Neural cell (in vitro differentiated cells): ENCODE data around the gene UTY.

Source experiments
- CTCF ChIP-seq: fragments of 450-650 bp; IDR thresholded peaks from 2 replicates; pipeline ENCODE4 v1.5.1; 2014; ENCODE audit warnings: antibody characterized with exemption, mild to moderate bottlenecking, moderate library complexity; ENCODE audit not compliant: poor library complexity, severe bottlenecking
- EP300 ChIP-seq: fragments of 450-650 bp; conservative IDR thresholded peaks from 2 replicates; pipeline ENCODE4 v1.6.1; 2014; ENCODE audit warnings: antibody characterized with exemption, mild to moderate bottlenecking, moderate library complexity; ENCODE audit not compliant: poor library complexity, severe bottlenecking
- EZH2 ChIP-seq: fragments of 200-600, 300-800 bp; shearing (Covaris generic), sonication (generic); IDR thresholded peaks from 2 replicates; pipeline ENCODE4 v1.6.1; 2014; ENCODE audit warnings: antibody characterized with exemption, low read length, borderline replicate concordance, mild to moderate bottlenecking; ENCODE audit not compliant: insufficient read depth, poor library complexity, severe bottlenecking
- REST ChIP-seq: IDR thresholded peaks from 2 replicates; pipeline ENCODE4 v1.6.1; 2012; ENCODE audit warnings: borderline replicate concordance
- SMC3 ChIP-seq: fragments of 450-650 bp; conservative IDR thresholded peaks from 2 replicates; pipeline ENCODE4 v1.6.1; 2014; ENCODE audit warnings: antibody characterized with exemption, mild to moderate bottlenecking, moderate library complexity; ENCODE audit not compliant: poor library complexity
- TAF1 ChIP-seq: IDR thresholded peaks from 2 replicates; pipeline ENCODE4 v1.6.1; 2012; ENCODE audit warnings: low read depth

GRCh38 chrY:13450596-13451130, 29.2 kb downstream of the UTY start:
- no peak for TF ChIP-seq TAF1
- no peak for TF ChIP-seq CTCF
- TF ChIP-seq EP300: no peak
- no peak for TF ChIP-seq EZH2
- no peak for TF ChIP-seq REST
- TF ChIP-seq SMC3: no peak
